GM23338 (cell line): ENCODE results near the gene VENTX. TPM values are rescaled to one million over a fixed set of nuclear protein-coding genes. Genes with fewer than 3 reads are reported as not detected.

Source experiments
- ATAC-seq: fragments of 200-7000 bp; cut with Tn5 transposase; 3 replicates; pipeline ENCODE4 v1.9.1; 2020
- DNase-seq: peaks from one replicate; pipeline ENCODE4 v3.0.0-alpha.2; 2015; ENCODE audit warnings: low spot score
- H2AFZ ChIP-seq: fragments of 200-600 bp; sonication (generic); 2 replicates; pipeline ENCODE4 v1.8.0; 2016; ENCODE audit warnings: antibody characterized with exemption, mild to moderate bottlenecking, moderate library complexity
- H3F3A ChIP-seq: fragments of 200-600 bp; sonication (generic); replicated peaks from 2 replicates; pipeline ENCODE4 v1.8.0; 2017; ENCODE audit warnings: antibody characterized with exemption, mixed run types, low read depth
- H3K27ac ChIP-seq: fragments of 200-600 bp; sonication (generic); 2 replicates; pipeline ENCODE4 v1.6.1; 2016; ENCODE audit warnings: low read depth
- H3K27me3 ChIP-seq: fragments of 200-600 bp; sonication (generic); 2 replicates; pipeline ENCODE4 v1.8.0; 2016; ENCODE audit warnings: mild to moderate bottlenecking, mixed run types, moderate library complexity; ENCODE audit not compliant: insufficient read depth
- H3K36me3 ChIP-seq: fragments of 200-600 bp; sonication (generic); 2 replicates; pipeline ENCODE4 v1.8.0; 2016; ENCODE audit warnings: mild to moderate bottlenecking; ENCODE audit not compliant: insufficient read depth
- H3K4me1 ChIP-seq: fragments of 200-600 bp; sonication (generic); 2 replicates; pipeline ENCODE4 v1.8.0; 2016; ENCODE audit warnings: mild to moderate bottlenecking, moderate library complexity; ENCODE audit not compliant: insufficient read depth
- H3K4me2 ChIP-seq: fragments of 200-600 bp; sonication (generic); 2 replicates; pipeline ENCODE4 v1.7.1; 2017; ENCODE audit warnings: mixed run types
- H3K4me3 ChIP-seq: fragments of 200-600 bp; sonication (generic); 2 replicates; pipeline ENCODE4 v1.6.1; 2016; ENCODE audit warnings: mixed run types
- H3K79me2 ChIP-seq: fragments of 200-600 bp; sonication (generic); replicated peaks from 2 replicates; pipeline ENCODE4 v1.8.0; 2017; ENCODE audit warnings: mild to moderate bottlenecking; ENCODE audit not compliant: insufficient read depth
- H3K9me2 ChIP-seq: fragments of 200-600 bp; sonication (generic); 2 replicates; pipeline ENCODE4 v1.8.0; 2017; ENCODE audit not compliant: insufficient read depth
- H4K20me1 ChIP-seq: fragments of 200-600 bp; sonication (generic); replicated peaks from 2 replicates; pipeline ENCODE4 v1.8.0; 2017; ENCODE audit warnings: mild to moderate bottlenecking; ENCODE audit not compliant: insufficient read depth
- H3K27ac Mint-ChIP-seq: 2 replicates; pipeline ENCODE4 v1.8.0; 2020; ENCODE audit warnings: inconsistent platforms, mild to moderate bottlenecking, moderate library complexity, mixed read lengths
- H3K27me3 Mint-ChIP-seq: 3 replicates; pipeline ENCODE4 v1.8.0; 2022; ENCODE audit warnings: low read depth, mild to moderate bottlenecking, moderate library complexity, mixed read lengths, inconsistent platforms; ENCODE audit not compliant: insufficient read depth, poor library complexity
- H3K36me3 Mint-ChIP-seq: 3 replicates; pipeline ENCODE4 v1.8.0; 2021; ENCODE audit warnings: low read depth, mild to moderate bottlenecking, inconsistent platforms, moderate library complexity, mixed read lengths
- H3K4me1 Mint-ChIP-seq: 3 replicates; pipeline ENCODE4 v1.8.0; 2020; ENCODE audit warnings: mild to moderate bottlenecking, inconsistent platforms, mixed read lengths
- H3K4me3 Mint-ChIP-seq: 3 replicates; pipeline ENCODE4 v1.8.0; 2021; ENCODE audit warnings: moderate library complexity, mild to moderate bottlenecking, inconsistent platforms, mixed read lengths
- H3K9me3 Mint-ChIP-seq: 3 replicates; pipeline ENCODE4 v1.8.0; 2020; ENCODE audit warnings: moderate library complexity, mild to moderate bottlenecking, inconsistent platforms, mixed read lengths
- NANOG ChIP-seq: IDR thresholded peaks from 2 replicates; pipeline ENCODE4 v1.6.1; 2016; ENCODE audit warnings: antibody characterized with exemption, borderline replicate concordance
- POLR2AphosphoS5 ChIP-seq: IDR thresholded peaks from 2 replicates; pipeline ENCODE4 v1.6.1; 2016; ENCODE audit warnings: antibody characterized with exemption, low read depth
- polyA plus RNA-seq: library from polyadenylated mRNA; unstranded; fragments of >200 nt; fragmentation: Nextera tagmentation; extraction: Ambion mirVana; gene quantifications from 2 replicates; pipeline ENCODE4 v1.2.1, GENCODE V29; 2016
- total RNA-seq: library from RNA; depleted of rRNA; stranded (reverse); fragments of >200 nt; shearing (Covaris generic); gene quantifications from 2 replicates; pipeline ENCODE4 v1.2.3, GENCODE V29; 2014
- TF ChIP-seq, protein P1 (sequence below), 2 experiments: fragments of 200-600 bp in 1 of 2; sonication (generic) in 1 of 2; conservative IDR thresholded peaks; 2 replicates each; pipeline versions ENCODE4 v1.5.1 to v1.6.1; 2016 to 2017; ENCODE audit warnings: antibody characterized with exemption in 2 of 2, low read depth in 2 of 2, mild to moderate bottlenecking in 2 of 2, moderate library complexity in 1 of 2
- TF ChIP-seq, protein P2 (sequence below): IDR thresholded peaks from 2 replicates; pipeline ENCODE4 v1.6.1; 2016; ENCODE audit warnings: antibody characterized with exemption
- TF ChIP-seq, protein P3 (sequence below): fragments of 250-450 bp; sonication (Bioruptor Pico); IDR thresholded peaks from 2 replicates; pipeline ENCODE4 v1.5.0; 2020; ENCODE audit warnings: mild to moderate bottlenecking, moderate library complexity

VENTX gene
- total and polyA plus RNA-seq, 2 experiments from 2014 or later: 4.8 to 8.1 TPM

DNA sequence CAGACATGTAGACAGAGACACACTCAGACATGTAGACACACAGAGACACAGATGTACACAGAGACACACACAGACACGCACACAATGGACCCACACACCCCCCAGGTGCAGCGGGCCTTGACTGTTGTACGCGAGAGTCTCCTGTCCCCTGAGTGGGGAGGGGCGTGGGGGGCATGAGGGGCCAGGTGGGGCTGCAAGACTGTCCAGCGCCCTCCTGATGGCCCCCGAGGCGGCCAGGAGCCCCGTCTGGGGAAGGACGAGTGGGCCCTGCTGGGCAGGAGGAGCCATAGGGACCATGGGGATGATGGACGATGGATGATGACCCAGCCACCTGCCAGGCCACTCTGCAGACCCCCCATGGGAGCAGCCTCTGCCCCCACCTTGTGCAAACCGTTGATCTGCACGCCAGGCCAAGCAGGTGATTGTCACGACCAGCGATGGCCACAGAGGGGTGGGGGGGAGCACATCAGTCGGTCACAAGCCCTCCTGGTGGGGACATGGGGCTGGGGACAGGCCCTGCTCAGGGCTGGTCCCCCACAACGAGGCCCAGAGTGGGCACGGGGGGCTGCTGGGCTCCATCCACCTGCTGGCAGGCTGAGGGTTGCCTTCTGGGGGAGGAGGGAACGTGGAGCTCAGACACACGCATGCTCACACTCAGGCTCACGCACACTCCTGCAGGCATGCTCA, 11.6 kb downstream of the VENTX start (continued):
- TF ChIP-seq NANOG (no peak), POLR2AphosphoS5 (no peak)
- TF ChIP-seq, protein P1, sequence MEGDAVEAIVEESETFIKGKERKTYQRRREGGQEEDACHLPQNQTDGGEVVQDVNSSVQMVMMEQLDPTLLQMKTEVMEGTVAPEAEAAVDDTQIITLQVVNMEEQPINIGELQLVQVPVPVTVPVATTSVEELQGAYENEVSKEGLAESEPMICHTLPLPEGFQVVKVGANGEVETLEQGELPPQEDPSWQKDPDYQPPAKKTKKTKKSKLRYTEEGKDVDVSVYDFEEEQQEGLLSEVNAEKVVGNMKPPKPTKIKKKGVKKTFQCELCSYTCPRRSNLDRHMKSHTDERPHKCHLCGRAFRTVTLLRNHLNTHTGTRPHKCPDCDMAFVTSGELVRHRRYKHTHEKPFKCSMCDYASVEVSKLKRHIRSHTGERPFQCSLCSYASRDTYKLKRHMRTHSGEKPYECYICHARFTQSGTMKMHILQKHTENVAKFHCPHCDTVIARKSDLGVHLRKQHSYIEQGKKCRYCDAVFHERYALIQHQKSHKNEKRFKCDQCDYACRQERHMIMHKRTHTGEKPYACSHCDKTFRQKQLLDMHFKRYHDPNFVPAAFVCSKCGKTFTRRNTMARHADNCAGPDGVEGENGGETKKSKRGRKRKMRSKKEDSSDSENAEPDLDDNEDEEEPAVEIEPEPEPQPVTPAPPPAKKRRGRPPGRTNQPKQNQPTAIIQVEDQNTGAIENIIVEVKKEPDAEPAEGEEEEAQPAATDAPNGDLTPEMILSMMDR (conservative IDR thresholded peaks at IDR 0.05; ENCODE audit: low read depth in 2 of 2): no peak; a peak in 1 of 4 replicates
- TF ChIP-seq, protein P2, sequence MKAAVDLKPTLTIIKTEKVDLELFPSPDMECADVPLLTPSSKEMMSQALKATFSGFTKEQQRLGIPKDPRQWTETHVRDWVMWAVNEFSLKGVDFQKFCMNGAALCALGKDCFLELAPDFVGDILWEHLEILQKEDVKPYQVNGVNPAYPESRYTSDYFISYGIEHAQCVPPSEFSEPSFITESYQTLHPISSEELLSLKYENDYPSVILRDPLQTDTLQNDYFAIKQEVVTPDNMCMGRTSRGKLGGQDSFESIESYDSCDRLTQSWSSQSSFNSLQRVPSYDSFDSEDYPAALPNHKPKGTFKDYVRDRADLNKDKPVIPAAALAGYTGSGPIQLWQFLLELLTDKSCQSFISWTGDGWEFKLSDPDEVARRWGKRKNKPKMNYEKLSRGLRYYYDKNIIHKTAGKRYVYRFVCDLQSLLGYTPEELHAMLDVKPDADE: no peak

DNA sequence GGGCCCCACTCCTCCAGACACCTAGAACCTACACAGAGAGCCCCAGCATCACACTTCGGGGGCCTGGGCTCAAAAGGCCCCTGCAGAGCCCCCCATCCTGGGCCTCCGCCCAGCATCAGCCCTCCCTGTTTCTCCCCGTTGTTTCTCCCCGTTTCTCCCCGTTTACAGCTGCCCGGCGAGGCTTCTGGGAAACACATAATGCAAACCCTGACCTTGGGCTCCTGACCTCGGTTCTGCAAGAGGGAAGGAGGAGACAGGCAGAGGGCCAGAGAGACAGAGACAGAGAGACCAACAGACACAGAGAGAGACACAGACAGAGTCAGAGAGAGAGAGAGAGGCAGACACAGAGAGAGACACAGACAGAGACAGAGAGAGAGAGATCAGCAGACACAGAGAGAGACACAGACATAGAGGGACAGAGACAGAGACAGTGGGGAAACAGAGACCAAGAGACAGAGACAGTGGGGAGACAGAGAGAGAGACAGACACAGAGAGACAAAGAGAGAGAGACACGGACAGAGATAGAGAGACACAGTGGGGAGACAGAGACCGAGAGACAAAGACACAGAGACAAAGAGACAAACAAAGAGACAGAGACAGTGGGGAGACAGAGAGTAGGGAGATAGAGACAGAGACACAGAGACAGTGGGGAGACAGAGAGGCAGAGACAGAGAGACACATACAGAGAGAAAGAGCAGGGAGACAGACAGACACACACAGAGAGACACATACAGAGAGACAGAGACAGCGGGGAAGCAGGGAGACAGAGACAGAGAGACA, 12.5 kb downstream of the VENTX start:
- peaks cover 11% of the 10 kb centered on the region; the same call in 1 of the 2 replicates for H3K4me1 ChIP-seq
- no peaks in the 10 kb centered on the region for H3K79me2 ChIP-seq
- ATAC-seq: no peak
- H3K4me2 ChIP-seq: no peak overlapping the region
- Mint-ChIP-seq H3K9me3 (no peaks in the 10 kb centered on the region; the same call in 1 of the 3 replicates), H3K4me1 (peaks cover 16% of the 10 kb centered on the region), H3K27ac (no peak overlapping the region), H3K4me3 (no peak overlapping the region), H3K36me3 (no peaks in the 10 kb centered on the region), H3K27me3 (peaks cover 15% of the 10 kb centered on the region)
- no peaks in the 10 kb centered on the region for H3K27me3 ChIP-seq
- TF ChIP-seq, protein P3, sequence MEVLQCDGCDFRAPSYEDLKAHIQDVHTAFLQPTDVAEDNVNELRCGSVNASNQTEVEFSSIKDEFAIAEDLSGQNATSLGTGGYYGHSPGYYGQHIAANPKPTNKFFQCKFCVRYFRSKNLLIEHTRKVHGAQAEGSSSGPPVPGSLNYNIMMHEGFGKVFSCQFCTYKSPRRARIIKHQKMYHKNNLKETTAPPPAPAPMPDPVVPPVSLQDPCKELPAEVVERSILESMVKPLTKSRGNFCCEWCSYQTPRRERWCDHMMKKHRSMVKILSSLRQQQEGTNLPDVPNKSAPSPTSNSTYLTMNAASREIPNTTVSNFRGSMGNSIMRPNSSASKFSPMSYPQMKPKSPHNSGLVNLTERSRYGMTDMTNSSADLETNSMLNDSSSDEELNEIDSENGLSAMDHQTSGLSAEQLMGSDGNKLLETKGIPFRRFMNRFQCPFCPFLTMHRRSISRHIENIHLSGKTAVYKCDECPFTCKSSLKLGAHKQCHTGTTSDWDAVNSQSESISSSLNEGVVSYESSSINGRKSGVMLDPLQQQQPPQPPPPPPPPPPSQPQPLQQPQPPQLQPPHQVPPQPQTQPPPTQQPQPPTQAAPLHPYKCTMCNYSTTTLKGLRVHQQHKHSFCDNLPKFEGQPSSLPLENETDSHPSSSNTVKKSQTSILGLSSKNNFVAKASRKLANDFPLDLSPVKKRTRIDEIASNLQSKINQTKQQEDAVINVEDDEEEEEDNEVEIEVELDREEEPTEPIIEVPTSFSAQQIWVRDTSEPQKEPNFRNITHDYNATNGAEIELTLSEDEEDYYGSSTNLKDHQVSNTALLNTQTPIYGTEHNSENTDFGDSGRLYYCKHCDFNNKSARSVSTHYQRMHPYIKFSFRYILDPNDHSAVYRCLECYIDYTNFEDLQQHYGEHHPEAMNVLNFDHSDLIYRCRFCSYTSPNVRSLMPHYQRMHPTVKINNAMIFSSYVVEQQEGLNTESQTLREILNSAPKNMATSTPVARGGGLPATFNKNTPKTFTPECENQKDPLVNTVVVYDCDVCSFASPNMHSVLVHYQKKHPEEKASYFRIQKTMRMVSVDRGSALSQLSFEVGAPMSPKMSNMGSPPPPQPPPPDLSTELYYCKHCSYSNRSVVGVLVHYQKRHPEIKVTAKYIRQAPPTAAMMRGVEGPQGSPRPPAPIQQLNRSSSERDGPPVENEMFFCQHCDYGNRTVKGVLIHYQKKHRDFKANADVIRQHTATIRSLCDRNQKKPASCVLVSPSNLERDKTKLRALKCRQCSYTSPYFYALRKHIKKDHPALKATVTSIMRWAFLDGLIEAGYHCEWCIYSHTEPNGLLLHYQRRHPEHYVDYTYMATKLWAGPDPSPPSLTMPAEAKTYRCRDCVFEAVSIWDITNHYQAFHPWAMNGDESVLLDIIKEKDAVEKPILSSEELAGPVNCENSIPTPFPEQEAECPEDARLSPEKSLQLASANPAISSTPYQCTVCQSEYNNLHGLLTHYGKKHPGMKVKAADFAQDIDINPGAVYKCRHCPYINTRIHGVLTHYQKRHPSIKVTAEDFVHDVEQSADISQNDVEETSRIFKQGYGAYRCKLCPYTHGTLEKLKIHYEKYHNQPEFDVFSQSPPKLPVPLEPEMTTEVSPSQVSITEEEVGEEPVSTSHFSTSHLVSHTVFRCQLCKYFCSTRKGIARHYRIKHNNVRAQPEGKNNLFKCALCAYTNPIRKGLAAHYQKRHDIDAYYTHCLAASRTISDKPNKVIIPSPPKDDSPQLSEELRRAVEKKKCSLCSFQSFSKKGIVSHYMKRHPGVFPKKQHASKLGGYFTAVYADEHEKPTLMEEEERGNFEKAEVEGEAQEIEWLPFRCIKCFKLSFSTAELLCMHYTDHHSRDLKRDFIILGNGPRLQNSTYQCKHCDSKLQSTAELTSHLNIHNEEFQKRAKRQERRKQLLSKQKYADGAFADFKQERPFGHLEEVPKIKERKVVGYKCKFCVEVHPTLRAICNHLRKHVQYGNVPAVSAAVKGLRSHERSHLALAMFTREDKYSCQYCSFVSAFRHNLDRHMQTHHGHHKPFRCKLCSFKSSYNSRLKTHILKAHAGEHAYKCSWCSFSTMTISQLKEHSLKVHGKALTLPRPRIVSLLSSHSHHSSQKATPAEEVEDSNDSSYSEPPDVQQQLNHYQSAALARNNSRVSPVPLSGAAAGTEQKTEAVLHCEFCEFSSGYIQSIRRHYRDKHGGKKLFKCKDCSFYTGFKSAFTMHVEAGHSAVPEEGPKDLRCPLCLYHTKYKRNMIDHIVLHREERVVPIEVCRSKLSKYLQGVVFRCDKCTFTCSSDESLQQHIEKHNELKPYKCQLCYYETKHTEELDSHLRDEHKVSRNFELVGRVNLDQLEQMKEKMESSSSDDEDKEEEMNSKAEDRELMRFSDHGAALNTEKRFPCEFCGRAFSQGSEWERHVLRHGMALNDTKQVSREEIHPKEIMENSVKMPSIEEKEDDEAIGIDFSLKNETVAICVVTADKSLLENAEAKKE (CRISPR knock-in tag): no peak
- DNase-seq: no peak
- no peaks in the 10 kb centered on the region for H3K9me2 ChIP-seq
- H3K36me3 ChIP-seq: no peaks in the 10 kb centered on the region
- no peak overlapping the region for H3K27ac ChIP-seq
- H3F3A ChIP-seq: no peaks in the 10 kb centered on the region
- no peak overlapping the region for H3K4me3 ChIP-seq
- no peaks in the 10 kb centered on the region for H4K20me1 ChIP-seq
- no peak overlapping the region for H2AFZ ChIP-seq
